ENCODE data around the gene SDR9C7. TPM values are rescaled to one million over a fixed set of nuclear protein-coding genes. Genes with fewer than 3 reads are reported as not detected.

SDR9C7 gene
- total RNA-seq, 4 donors from 2014 or later, result not detected

GRCh38 chr12:56954057-56954957 lies 20.1 kb upstream of the SDR9C7 start:
- DNase-seq (ENCODE audit: low spot score) (no peak), ATAC-seq (ENCODE audit: low FRiP score) (no peak)
- no peak for TF ChIP-seq CTCF (IDR thresholded peaks at IDR 0.05)

- no peak for DNase-seq (ENCODE audit: low spot score)
- ATAC-seq (ENCODE audit: low FRiP score), result no peak
- TF ChIP-seq CTCF (IDR thresholded peaks at IDR 0.05), result no peak
Observed at GRCh38 chr12:56953314-56953713, 19.1 kb upstream of the SDR9C7 start.

- DNase-seq (ENCODE audit: low spot score) (no peak), ATAC-seq (ENCODE audit: low FRiP score) (no peak)
- no peak for TF ChIP-seq CTCF (IDR thresholded peaks at IDR 0.05)
Observed at GRCh38 chr12:56951582-56952339, 17.6 kb upstream of the SDR9C7 start.

GRCh38 chr12:56948881-56949280 lies 14.7 kb upstream of the SDR9C7 start:
- DNase-seq (ENCODE audit: low spot score) (no peak), ATAC-seq (ENCODE audit: low FRiP score) (no peak)
- no peak for TF ChIP-seq CTCF (IDR thresholded peaks at IDR 0.05)

- DNase-seq (ENCODE audit: low spot score) (no peak), ATAC-seq (ENCODE audit: low FRiP score) (no peak)
- no peak for TF ChIP-seq CTCF (IDR thresholded peaks at IDR 0.05)
Observed at GRCh38 chr12:56948457-56948777, 14.2 kb upstream of the SDR9C7 start.

GRCh38 chr12:56947633-56948456 lies 13.6 kb upstream of the SDR9C7 start:
- no peak for ATAC-seq (ENCODE audit: low FRiP score)
- no peak for DNase-seq (ENCODE audit: low spot score)
- no peak for TF ChIP-seq CTCF (IDR thresholded peaks at IDR 0.05)
